Astrocyte of the spinal cord (primary cell): ENCODE measurements around the gene LOXHD1.

Source experiments
- DNase-seq: peaks from one replicate; pipeline ENCODE4 v3.0.0; 2011; ENCODE audit warnings: low read depth, low spot score
- H3K4me3 ChIP-seq: 2 replicates; pipeline ENCODE4 v1.5.1; 2011; ENCODE audit warnings: low read depth, mild to moderate bottlenecking, low read length, moderate library complexity
- in situ Hi-C: cut with HindIII; loops from 2 replicates; pipeline ENCODE4 v1.10.0; 2017; ENCODE audit warnings: low sequenced_read_pairs
- TF ChIP-seq, protein P1 (sequence below): IDR thresholded peaks from 2 replicates; pipeline ENCODE4 v1.5.1; 2012; ENCODE audit warnings: low read depth, mild to moderate bottlenecking, low read length, inconsistent platforms

LOXHD1 gene

DNA sequence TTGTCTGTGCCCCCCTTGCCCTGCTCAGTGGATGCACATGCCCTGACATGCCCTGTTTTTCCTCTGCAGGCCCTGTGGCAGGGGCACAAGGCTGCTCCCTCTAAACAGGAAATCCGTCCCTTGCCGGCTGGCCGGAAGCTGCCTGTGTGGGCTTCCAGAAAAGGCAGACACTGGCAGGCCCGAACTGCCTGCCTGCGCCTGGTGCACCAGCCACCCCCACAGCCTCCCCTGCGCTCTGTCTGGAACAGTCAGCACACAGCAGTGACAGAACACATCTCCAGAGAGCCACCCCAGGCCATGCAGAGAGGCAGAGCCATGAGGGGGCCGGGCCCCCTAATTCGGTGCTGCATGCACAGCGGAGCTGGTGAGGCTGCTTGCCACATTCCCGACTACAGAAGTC is 33.5 kb downstream of the LOXHD1 start:
- DNase-seq = no peak
- H3K4me3 ChIP-seq = no peak overlapping the region
- TF ChIP-seq, protein P1, sequence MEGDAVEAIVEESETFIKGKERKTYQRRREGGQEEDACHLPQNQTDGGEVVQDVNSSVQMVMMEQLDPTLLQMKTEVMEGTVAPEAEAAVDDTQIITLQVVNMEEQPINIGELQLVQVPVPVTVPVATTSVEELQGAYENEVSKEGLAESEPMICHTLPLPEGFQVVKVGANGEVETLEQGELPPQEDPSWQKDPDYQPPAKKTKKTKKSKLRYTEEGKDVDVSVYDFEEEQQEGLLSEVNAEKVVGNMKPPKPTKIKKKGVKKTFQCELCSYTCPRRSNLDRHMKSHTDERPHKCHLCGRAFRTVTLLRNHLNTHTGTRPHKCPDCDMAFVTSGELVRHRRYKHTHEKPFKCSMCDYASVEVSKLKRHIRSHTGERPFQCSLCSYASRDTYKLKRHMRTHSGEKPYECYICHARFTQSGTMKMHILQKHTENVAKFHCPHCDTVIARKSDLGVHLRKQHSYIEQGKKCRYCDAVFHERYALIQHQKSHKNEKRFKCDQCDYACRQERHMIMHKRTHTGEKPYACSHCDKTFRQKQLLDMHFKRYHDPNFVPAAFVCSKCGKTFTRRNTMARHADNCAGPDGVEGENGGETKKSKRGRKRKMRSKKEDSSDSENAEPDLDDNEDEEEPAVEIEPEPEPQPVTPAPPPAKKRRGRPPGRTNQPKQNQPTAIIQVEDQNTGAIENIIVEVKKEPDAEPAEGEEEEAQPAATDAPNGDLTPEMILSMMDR = no peak
- in situ Hi-C loops = no loop called here

DNA sequence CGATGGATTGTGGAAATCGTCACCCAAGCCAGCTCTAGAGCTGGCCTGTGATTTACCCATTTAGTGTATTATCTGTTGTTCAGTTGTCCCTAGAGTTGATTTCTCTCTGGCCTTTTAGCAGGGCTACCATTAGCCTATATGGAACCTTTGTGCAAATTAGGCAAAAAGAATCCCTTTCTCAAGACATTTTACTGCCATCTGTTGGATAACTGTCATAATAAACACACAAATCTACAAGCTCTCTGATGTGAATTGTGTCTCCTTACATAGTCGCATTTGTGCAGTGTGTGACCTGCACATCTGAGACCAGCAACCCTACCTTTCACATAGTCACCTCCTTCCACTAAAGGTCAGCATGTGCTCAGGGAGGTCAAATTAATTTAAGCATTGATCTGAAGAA is 34.0 kb downstream of the LOXHD1 start:
- in situ Hi-C loops = no loop called here
- no peak overlapping the region for H3K4me3 ChIP-seq
- DNase-seq = peak; percentile 5
- TF ChIP-seq, protein P1 = peak; percentile 11

DNA sequence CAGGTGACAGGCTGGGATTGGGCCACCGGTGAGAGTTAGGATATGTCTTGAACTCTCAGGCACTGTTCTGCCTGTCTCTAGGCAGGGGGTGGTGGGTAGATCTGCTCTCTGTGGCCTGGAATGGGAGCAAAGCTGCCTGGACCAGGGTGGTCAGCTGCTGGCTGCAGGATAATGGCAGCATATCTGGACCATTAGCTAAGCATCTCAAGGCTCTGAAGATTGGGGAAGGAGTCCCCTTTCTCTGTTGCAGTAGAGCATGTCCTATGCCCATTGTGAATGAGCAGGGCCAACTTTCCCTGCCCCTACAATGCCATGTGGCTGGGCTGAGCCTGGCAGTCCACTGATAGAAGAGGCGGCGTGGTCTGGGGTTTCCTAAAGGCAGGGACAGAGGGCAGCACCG is 34.6 kb downstream of the LOXHD1 start:
- in situ Hi-C loops = no loop called here
- TF ChIP-seq, protein P1 = no peak
- H3K4me3 ChIP-seq = no peak overlapping the region
- no peak for DNase-seq

DNA sequence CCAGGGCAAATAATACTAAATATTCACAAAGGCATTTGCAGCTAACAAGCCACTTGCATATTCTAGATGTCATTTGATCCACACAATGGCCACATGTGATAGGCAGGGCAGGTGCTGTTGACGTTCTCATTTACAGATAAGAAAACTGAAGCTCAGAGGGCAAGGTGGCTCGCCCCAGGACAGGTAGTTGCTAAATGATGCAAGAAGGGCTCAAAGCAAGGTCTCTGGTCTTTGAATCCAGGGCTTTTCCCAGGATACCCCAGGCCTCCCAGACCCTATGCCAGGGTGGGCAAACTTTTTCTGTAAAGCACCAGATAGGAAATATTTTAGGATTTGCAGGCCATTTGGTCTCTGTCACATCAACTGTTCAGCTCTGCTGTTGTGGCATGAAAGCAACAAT is 35.1 kb downstream of the LOXHD1 start:
- no peak overlapping the region for H3K4me3 ChIP-seq
- TF ChIP-seq, protein P1 = no peak

DNA sequence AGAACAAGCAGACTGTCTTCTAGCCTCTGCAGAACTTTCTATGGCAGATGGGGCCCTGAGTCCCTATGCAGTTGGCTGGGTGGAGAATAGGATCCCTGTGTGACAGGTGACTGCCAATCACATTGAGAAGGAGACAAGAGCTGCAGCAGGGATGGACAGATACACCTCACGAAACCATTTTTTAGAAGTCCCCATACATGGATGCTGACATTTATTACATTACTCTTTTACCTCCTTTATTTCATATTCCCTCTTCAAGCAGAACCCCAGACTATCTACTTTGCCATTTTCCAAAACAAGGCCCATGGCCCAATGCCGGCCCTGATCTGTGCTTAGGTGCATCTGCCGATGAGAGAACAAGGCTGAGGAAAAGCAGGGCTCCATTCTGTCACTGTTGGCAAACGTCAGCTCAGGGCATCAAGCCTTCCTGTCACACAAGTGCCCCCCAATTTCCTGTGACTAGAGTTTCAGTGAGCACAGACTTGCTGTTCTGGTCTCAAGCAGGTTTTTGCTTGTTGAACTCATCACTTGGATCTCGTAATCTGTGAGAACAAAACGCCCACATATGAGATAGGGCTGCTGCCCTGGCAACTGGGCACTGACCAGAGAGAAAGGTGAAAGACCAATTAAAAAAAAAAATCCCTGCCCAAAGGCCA is 35.8 kb downstream of the LOXHD1 start:
- no peak for DNase-seq
- in situ Hi-C loops = no loop called here
- TF ChIP-seq, protein P1 = no peak
- no peak overlapping the region for H3K4me3 ChIP-seq

More for the DNA sequence above, 35.1 kb downstream of the LOXHD1 start:
- DNase-seq = no peak
- in situ Hi-C loops = no loop called here

DNA sequence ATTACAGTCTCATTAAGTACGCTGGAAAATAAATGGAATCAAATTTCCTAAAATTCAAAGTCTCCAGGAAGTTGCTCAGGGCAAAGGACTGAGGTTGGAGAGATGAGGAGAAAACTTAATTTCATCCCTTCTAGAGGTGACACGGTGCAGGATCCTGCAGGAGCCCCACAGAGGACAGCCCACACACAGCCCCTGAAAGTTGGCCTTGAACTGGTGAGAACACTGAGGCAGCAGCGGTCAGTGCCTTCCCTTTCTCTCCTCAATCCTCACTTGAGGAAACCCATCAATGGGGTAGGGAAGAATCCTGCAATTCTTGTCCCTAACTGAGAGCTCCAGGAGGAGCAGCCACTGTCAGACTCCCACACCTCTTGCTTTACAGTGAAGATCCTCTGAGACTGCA is 37.5 kb downstream of the LOXHD1 start:
- H3K4me3 ChIP-seq = no peak overlapping the region
- TF ChIP-seq, protein P1 = no peak
- in situ Hi-C loops = no loop called here
- no peak for DNase-seq

DNA sequence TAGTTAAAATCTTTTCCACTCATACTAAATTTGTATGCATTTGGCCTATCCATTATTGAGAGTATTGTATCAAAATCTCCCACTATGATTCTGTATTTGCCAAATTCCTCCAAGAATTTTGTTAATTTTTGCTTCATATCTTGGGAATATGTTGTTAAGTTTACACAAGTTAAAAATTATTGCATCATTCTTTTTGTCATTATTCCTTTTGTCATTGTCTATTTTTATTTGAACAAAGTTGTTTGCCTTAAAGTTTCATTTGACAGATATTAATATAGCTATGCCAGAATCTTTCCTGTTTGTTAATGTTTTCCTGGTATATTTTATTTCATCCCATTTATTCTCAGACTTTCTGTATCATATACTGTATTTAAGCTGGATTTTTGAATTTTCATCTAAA is 41.3 kb downstream of the LOXHD1 start:
- no peak for DNase-seq
- in situ Hi-C loops = no loop called here
- no peak overlapping the region for H3K4me3 ChIP-seq
- TF ChIP-seq, protein P1 = no peak
